Activated CD4-positive, alpha-beta T cell treated with anti-CD3 and anti-CD28 coated beads, Interleukin-2, amount 50 U/mL, for 24 hours (primary cell): ENCODE data around the gene HDAC5.

Experiments
- DNase-seq, 2 donors: peaks; one replicate each; pipeline ENCODE4 v3.0.0-alpha.2; 2020; ENCODE audit warnings: low read depth in 1 of 2, low spot score in 1 of 2

The HDAC5 gene

DNA sequence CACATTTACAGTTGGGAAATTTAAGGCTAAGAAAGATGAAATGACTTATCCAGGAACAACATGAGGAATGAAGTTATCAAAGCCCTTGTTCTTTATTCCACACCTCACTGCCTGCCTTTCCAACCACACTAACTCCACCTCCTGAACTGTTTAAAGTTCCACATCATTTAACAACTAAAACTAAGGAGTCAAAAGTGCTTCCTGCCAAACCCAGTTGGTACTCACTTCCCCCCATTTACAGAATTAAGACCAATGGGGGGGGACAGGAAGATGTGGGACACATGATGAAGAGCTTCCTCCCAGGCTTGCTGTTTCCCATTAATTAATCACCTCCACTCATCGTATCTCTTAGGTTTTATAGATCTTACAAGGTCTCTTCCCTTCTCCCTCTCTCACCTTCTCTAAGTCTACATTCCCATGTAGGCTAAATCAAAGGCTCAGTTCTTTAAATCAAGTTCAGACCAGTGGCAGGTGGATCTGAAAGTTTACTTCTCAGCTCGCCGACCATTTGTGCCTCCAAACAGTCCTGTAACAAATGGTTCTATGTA lies 89.5 kb downstream of the HDAC5 start:
- no peak for DNase-seq

DNA sequence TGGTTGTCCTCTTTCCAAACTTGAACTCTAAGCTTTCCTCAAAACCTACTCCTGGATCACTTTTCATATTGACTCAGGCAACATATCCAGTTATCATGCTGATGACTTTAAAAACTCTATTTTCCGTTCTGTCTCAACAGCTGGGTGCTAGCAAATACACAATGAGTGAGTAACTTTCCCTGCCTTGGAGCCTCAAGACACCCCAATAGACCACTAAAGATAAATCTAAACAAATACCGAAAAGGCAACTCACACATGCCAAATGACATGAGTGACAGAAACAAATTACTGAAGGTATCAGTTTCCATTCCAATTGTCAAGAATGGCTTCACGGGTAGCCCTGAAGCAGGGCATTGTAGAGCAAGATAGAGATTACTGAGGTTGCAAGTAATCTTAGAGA lies 93.0 kb downstream of the HDAC5 start:
- no peak for DNase-seq

DNA sequence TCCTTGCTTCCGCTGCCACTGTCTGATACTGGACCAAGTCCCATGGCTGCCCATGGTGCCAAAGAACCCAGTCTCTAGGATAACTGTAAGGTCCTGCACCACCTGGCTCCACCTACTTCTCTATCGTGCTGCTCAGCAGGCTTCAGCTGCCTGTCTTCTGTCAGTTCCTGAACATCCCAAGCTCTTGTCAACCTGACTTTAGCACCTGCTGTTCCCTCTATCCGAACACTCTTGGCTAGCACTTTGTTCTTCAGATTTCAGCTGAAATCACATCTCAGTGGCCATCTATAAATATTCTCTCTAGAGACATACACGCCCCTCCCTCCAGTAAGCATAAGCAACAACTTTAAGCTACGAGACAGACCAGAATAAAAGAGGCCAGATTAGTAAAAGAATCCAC lies 93.7 kb downstream of the HDAC5 start:
- no peak for DNase-seq
